HG03103 (cell line): ENCODE data around the gene SIK1.
"Not testable (repeated sequence)": the region's sequence is repeated elsewhere in the genome, so short reads cannot be mapped to it uniquely, and the experiment has no call there.

Source experiments
- ATAC-seq: cut with Tn5 transposase; IDR thresholded peaks from one replicate; pipeline ENCODE4 v1.9.1; 2021; ENCODE audit warnings: low read depth; ENCODE audit not compliant: unreplicated experiment

Gene SIK1

GRCh38 chr21:43440835-43441727 is 14.2 kb upstream of the SIK1 start:
- not testable (repeated sequence) for ATAC-seq

GRCh38 chr21:43439316-43440075 is 12.6 kb upstream of the SIK1 start:
- ATAC-seq = not testable (repeated sequence)

- ATAC-seq = not testable (repeated sequence)
These were observed 9.3 kb upstream of the SIK1 start for GRCh38 chr21:43436272-43436671.

DNA sequence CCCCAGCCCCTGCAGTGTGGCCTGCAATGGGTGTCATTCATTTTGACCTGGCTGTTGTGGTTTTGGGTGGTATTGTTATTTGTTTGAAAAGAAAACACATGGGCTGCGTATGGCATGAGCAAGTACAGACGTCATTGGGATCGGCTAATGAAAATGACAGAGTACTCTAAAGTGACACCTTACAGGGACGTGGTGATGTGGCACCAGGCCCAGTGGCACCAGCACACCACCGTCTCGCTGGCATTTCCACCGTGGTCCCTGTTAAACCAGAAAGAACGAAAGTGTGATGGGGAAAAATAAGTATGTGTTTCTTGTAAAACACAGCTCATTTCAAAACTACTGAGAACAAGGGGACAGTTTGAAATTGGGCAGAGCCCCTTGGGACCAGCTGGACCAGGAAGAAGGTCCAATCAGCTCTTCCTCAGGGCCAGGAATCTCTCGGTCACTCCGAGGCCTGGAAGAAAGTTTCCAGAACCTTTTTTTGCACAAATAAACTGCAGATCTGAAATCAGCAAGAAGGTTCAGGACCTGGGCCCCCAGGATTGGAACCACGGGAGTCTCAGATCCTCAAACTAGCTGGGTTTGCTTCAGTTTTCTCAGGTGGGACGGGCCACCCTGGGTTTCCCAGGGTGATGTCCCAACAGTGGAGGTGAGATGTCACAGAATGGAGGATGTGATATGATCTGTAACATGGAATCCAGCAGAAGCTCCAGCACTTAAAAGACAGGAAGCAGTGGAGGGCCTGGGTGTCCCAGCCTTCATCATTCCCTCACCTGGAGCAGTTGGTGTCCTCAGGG is 6.6 kb upstream of the SIK1 start:
- not testable (repeated sequence) for ATAC-seq

- not testable (repeated sequence) for ATAC-seq
These were observed 4.0 kb upstream of the SIK1 start for GRCh38 chr21:43430830-43431416.

GRCh38 chr21:43428964-43429363 is 2.0 kb upstream of the SIK1 start:
- ATAC-seq = not testable (repeated sequence)

DNA sequence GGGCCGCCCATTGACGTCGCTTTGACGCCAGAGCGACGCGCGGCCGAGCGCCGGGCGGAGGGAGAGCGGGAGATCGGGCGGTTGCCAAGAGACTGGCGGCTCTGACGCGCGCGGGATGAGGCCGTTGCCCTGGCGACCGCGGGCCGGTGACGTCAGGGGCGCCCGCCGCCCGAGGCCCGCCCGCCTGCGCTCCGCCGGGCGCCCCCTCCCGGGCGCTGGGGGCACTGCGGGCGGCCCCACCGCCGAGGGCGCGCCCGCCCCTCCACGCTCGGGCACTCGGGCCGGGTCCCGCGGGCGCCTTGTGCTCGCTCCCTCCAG is 270 bp upstream of the SIK1 start:
- ATAC-seq = peak; percentile 82

GRCh38 chr21:43426004-43426403 is 927 bp downstream of the SIK1 start:
- not testable (repeated sequence) for ATAC-seq

DNA sequence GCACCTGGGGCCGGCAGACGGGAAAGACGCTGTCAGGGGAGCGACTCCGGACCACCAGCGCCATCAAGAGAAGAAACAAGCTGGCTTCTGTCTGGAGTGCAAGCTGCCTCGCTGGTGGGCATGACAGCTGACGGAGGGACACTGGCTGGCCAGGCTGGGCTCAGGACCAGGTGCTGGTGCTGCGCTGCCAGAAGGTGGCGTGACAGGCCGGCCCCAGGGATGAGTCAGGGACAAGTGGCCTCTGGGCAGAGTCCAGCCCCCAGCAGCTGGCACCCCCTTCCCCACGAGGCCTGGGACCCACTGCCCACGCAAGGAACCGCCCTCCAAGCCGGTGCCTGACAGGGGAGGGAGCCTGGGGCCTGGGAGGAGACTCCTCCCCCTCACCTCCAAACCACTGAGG is 7.5 kb downstream of the SIK1 start:
- not testable (repeated sequence) for ATAC-seq

- not testable (repeated sequence) for ATAC-seq
These were observed 12.4 kb downstream of the SIK1 start for GRCh38 chr21:43414576-43414975.

- not testable (repeated sequence) for ATAC-seq
These were observed 14.7 kb downstream of the SIK1 start for GRCh38 chr21:43412020-43412788.

DNA sequence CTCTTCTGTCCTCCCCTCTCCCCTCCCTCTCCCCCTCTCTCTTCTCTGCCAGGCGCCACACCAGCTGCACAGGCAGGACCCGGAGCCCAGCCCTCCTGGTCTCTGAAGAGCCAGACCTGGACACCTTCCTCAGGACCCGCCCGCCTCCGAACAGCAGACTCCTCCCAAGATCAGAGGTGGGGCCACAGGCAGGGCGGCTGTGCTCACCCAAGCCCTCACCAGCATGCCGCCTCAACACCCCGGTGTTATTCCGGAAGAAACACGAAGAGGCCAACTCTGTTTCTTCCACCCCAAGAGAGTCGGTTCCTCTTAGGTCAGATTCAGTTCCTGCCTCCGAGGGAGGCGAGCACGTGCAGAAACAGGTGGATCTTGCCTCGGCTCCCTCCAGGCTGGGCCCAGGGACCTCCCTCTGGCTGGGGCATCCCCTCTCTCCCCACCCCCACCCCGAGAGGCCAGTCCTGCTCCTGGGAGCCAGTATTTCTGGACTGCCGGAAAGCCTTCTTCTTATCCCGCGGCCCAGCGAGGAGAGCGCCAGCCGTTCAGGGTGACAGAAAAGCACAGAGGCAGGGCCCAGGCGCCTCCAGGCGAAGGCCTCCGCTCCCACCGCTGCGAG is 16.4 kb downstream of the SIK1 start:
- not testable (repeated sequence) for ATAC-seq

- not testable (repeated sequence) for ATAC-seq
These were observed 19.8 kb downstream of the SIK1 start for GRCh38 chr21:43407139-43407538.

DNA sequence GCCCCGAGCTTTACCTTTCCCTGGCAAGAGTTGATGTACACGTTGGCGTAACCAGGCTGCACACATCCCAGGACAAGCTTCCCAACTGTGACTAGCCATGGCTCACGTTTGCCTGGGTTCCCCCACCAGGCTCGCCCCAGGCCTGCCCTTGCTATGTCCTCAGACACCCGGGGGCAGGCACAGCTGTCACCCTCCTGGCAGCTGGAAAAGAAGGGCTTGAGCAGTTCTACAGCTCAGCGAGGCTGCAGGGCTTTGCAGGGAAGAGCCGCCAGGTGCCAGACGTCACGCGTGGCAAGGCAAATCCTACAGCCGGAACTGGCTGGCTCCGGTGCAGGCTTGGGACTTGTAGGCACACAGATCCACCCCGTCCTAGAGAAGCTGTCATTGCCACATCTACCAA is 22.5 kb downstream of the SIK1 start:
- ATAC-seq = not testable (repeated sequence)

GRCh38 chr21:43403651-43404430 is 23.1 kb downstream of the SIK1 start:
- not testable (repeated sequence) for ATAC-seq

- not testable (repeated sequence) for ATAC-seq
These were observed 25.8 kb downstream of the SIK1 start for GRCh38 chr21:43401125-43401524.

DNA sequence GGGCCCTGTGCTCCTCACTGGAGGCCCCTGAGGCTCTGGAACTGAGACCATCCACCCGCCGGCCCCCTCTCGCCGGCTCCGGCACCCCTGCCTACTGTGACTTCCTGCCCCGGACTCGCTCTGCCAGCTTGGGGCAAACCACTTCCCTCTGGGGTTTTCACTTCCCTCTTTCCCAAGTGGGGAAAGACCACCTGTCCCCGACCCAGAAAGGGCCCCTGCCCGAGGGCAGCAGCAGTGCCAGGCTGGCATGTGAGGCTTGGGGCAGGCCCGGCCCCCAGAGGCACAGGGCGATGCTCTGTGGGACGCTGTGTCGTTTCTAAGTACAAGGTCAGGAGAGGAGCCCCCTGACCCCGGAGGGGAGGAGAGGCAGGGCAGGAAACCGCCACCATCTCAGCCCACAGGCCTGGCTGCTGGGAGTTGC is 27.3 kb downstream of the SIK1 start:
- not testable (repeated sequence) for ATAC-seq

- ATAC-seq = not testable (repeated sequence)
These were observed 27.8 kb downstream of the SIK1 start for GRCh38 chr21:43399136-43399535.
